ENCODE data around the gene TMEM79.
"Not testable (repeated sequence)": the region's sequence is repeated elsewhere in the genome, so short reads cannot be mapped to it uniquely, and the experiment has no call there.

TMEM79 gene

DNA sequence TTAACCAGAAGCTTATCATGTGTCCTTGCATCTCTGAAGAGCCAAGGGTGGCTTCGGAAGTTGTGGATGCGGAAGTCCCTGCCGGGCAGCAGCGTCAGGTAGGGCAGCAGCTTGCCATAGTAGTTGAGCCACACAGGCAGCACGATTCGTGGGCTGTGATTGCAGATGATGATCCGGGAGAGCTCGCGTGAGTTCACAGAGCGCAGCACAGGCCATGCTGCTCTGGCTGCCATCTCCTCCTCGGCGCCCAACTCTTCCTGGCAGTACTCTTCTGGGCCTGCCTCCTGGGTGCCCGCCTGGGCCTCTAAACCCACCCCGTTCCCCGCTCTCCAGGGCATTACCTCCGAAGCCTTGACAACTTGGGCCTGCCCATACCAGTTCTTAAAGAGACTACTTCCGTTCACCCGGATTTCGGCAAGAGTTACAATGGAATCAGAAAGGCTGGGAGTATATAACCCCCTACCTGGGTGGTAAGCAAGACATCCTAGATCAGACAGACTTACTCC lies 14.8 kb downstream of the TMEM79 start, which contains the start of gene VHLL:
Gene VHLL, minus strand, starts transcription at position 456 of the 506 bp plus-strand sequence. Its CDS starts 118 bp downstream, at position 338.
- DNase-seq, result no peak

DNA sequence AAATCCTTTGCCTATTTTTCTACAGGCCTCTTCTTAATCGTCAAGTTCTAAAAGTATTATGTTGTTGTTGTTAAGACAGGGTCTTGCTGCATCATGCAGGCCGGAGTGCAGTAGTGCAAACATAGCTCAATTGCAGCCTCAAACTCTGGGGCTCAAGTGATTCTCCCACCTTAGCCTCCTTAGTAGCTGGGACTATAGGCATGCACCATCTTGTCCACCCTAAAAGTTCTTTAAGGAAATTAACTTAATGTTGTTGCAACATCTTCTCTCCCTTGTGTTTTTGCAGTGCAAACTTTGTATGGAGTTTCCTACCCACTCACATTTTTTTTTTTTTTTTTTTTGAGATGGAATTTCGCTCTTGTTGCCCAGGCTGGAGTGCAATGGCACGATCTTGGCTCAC lies 19.1 kb downstream of the TMEM79 start:
- DNase-seq, result no peak

DNA sequence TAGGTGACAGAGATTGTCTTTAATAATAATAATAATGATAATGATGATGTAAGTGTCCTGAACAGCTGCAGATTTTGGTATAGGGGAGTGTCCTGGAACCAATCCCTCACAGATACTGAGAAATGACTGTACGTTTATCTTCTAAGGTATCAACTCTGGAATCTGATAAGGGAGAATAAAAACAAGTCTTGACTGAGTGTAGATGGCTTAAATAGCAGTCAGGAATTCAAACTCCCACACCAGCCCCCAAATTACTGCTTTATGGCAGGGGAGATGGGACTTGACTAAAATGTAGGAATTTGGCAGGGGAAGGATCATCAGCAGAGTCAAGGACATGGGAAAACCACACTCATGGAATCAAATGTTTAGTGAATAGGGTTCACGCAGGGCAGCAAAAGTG lies 21.1 kb downstream of the TMEM79 start:
- DNase-seq, result no peak

DNA sequence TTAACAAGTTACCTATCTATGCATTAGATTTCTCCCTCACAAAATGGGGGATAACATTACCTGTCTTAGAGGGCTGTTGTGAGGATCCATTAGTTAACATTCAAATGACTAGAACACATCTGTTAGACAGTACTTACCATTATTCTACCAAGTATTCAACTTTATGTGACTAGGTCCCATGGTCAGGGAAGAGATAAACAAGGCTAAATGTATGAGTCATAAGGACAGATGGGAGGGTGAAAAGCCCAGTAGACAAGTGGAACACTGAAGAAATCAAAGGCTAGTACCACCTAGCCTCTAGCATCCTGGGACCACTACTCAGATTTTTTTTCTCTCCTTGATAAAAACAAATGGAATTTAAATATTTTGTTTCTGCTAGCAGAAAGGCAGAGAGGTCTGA lies 24.0 kb downstream of the TMEM79 start:
- no peak for DNase-seq

DNA sequence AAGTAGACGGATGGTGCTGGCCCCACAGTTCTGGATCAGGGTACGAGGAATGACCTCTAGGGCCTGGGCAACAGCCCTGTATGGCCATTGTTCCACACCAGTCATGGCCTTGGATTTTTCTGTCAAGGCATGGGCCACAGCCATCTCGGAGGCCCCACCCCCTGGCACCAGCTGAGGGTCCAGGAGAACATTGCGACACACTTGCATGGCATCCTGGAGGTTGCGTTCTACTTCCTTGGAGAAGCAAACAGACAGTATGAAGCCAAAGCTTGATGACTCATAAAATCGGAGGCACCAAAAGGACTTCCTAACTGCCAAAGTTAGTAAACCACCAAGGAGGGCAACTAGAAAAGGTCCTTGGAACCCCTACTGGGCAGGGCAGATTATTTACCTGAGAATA lies 26.8 kb downstream of the TMEM79 start:
- DNase-seq, result peak in 2 of 58 donors; percentile 4 to 35

DNA sequence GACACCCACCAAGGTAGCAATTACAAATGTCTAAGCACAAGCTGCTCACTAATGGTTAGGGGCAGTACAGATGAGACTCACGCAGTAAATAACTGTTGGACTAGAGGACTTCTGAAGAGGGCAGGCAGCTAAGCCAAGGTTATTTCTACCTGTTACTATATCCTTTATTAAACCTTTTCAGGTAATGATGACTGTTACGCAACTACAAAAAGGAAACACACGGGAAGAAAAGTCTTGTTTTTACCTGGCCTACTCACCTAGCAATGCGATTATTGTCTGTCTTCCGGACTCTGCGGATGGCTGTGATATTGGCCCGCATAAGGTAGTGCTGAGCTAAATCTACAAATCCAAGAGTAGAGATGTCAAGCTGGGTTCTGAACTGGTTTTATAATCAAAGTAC lies 32.8 kb downstream of the TMEM79 start:
- no peak for DNase-seq

DNA sequence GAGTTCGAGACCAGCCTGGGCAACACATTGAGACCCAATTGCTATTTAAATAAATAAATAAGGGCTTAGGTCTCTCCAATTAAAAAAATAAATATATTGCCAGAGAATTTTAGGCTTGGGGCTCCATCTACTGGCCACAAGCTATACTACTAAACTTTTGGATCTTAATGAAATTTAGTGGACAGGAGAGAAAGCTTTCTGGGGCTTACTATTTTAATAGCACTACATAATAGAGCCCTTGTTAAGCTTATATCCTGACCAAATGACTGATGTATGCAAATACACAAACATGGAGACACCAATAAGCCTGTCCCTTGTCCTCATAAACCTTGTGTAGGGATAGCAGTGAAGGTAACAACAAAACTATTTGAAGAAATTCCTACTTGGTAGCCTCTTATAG lies 35.5 kb downstream of the TMEM79 start:
- no peak for DNase-seq

DNA sequence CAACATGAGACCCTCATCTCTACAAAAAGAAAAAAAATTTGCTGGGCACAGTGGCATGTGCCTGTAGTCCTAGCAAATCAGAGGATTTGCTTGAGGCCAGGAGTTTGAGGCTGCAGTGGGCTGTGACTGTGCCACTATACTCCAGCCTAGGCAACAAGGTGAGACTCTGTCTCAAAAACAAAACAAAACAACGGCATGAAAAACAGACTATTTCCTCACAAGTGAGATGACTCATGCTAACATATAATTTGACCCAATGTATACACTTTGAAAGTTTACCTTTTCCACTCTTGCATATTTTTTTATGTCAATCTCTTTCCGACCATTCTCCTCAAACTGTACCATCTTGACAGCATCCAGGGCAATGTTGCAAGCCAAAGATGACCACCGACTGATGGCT lies 36.4 kb downstream of the TMEM79 start:
- no peak for DNase-seq

DNA sequence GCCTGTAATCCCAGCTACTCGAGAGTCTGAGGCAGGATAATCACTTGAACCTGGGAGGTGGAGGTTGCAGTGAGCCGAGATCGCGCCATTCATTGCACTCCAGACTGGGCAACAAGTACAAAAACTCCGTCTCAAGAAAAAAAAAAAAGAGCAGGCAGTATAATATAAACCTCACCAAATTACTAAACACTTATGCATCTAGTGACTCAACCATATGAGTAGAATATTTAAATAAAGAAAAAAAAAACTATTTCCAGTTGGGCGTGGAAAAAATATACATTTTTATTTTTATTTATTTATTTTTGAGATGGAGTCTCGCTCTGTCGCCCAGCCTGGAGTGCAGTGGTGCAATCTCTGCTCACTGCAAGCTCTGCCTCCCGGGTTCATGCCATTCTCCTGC lies 39.1 kb downstream of the TMEM79 start:
- not testable (repeated sequence) for DNase-seq

DNA sequence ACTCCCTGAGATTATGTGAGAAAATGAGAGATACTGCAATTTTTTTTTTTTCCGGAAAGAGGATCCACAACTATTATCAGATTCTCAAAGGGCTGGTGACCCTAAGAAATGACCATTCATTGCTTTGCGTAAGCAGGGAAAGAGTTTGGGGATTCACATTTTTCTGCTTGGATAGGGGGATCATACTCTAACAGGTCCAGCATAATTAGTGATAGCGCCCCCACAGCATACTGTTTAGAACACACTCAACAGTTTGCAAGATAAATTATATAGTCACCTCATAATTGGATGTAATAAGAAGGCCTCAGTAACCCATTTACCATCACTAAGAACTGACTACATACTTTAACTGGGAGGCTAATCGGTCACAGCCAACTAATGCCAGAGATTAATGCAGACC lies 52.1 kb downstream of the TMEM79 start:
- no peak for DNase-seq

DNA sequence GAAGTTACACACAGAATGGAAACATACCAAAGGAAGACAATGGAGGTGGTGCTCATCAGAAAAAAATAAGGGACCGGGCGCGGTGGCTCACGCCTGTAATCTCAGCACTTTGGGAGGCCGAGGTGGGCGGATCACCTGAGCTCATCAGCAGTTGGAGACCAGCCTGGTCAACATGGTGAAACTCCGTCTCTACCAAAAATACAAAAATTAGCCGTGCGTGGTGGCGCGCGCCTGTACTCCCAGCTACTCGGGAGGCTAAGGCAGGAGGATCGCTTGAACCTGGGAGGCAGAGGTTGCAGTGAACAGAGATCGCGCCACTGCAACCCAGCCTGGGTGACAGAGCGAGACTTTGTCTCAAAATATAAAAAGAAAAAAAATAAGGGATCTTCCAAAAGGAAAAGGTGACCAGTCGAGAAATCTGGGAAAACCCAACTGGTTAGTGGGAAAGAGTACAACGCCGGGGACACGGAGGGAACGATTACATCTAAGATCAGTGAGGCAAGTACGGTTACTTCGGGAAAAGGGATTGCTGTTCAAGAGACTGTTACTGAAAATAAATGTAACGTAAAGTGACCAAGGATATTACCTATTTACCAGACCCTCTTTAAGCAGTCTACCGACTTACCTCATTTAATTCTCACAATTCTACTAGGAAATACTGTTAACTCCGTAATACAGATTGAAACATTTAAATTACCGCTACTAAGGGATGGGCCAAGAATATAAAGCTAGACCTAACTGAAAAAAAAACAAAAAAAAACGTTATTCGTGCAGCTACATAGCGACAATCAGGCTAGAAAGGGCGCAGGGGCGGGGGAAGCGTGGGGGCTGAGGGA lies 53.1 kb downstream of the TMEM79 start:
- DNase-seq, result no peak

DNA sequence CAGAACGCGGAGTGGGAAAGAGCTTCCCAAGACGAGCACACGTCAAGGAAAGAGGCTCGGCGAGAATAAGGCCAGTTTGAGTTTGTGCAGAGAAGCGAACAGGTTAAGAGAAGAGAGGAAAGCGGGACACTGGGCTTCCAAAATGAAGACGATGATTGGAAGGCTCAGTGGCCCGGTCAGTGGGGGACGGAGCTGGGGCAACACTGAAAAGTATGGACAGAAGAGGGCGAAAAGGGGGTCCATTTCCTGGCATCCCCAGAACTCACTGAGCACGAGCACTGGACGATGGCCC lies 53.7 kb downstream of the TMEM79 start:
- DNase-seq, result peak in 4 of 58 donors; percentile 23 to 46 (median 35)

DNA sequence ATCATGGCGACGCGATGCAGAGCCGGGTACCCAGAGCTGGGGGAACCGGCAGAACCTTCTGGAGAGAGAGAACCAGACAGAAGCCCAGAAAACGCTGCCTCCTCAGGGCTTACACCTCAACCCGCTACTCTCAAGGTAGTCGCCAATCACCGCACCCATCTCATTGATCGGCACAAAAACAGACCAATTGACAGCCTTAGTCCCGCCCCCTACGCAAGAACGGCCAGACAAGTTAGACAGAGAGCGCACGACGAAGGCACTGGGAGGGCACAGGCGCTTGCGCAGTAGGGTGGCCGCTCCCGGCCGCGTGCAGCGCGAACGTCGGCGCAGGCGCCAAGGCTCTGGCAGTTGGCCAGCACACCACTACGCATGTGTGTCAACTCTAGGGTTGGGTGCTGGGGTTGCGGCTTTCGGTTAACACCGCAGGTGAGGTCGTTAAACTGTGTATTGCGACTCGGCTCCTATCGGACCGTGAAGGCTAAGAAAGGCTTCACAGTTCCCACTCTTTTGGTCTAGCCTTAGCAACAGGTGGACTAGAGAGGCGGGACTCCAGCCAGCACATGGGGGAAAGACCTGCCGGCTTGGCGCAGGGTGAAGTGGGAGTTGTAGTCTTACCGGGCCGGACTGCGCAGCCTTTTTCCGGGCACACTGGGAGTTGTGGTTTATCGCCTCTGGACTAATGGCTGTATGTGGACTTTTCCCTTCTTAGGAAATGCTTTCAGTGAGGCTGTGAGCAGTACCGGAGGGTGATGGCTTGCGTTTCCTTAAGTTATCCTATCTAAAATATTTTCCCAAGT lies 54.3 kb downstream of the TMEM79 start, which contains the start of the genes CCT3 and TSACC:
Gene CCT3, minus strand, starts transcription at position 113 of the 797 bp plus-strand sequence. Its CDS starts 108 bp downstream, at position 5.
Gene TSACC, plus strand, starts transcription at position 347 of the 797 bp plus-strand sequence. CDS start 1,232 bp downstream, outside the sequence.
- peak; percentile 94 to 99 (median 98) for DNase-seq

All from anterior cingulate cortex (tissue), 58 donors.